HPDE6-E6E7 (cell line): ENCODE measurements around the gene TRIM73.
"Not testable (repeated sequence)": the region's sequence is repeated elsewhere in the genome, so short reads cannot be mapped to it uniquely, and the experiment has no call there.

Experiments
- DNase-seq: peaks from one replicate; pipeline ENCODE4 v3.0.0; 2011; ENCODE audit warnings: missing footprints; ENCODE audit errors: extremely low spot score

Gene TRIM73

GRCh38 chr7:75395329-75395728 lies at the start of gene TRIM73:
Gene TRIM73 (plus strand): TSS chr7:75395629. CDS start chr7:75398934, 3,305 bp downstream.
- DNase-seq, result not testable (repeated sequence)

GRCh38 chr7:75358671-75359541 lies 36.5 kb upstream of the TRIM73 start:
- not testable (repeated sequence) for DNase-seq

DNA sequence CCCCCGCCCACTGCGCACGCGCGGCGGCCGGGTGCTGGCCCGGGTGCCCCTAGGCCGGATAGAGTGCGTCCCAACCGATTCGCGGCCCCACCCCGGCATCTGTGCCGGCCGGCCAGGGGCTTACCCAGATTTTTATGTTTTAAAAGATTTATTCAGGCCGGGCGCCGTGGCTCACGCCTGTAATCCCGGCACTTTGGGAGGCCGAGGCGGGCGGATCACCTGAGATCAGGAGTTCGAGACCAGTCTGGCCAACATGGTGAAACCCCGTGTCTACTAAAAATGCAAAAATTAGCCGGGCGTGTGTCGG lies 35.9 kb upstream of the TRIM73 start:
- not testable (repeated sequence) for DNase-seq

DNA sequence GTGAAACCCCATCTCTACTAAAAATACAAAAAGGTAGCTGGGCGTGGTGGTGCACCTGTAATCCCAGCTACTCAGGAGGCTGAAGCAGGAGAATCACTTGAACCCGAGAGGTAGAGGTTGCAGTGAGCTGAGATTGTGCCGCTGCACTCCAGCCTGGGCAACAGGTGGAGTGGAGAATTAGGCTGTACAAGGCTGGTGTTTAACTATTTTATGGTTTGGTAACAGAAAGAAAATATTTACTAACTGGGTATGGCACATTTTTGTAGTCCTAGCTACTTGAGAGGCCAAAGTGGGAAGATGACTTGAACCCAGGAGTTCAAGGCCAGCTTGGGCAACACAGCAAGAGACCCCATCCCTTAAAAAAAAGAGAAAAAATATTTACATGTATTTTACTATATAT lies 31.4 kb upstream of the TRIM73 start:
- not testable (repeated sequence) for DNase-seq

DNA sequence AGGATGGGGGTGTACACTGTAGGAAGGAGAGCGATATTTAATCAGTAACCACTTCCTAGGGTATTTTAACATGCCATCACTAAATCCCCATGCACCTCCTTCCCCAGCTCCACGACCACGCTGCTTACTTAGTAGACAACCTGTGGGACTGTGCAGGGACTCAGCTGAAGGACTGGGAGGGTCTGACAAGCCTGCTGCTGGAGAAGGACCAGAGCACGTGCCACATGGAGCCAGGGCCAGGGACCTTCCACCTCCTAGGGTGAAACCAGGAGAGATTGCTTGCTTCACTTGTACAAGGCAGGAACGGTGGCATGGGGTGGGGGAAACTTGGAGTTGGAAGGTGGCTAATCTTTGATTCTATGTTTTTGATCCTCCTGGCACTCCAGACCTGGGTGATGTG lies 28.8 kb upstream of the TRIM73 start:
- DNase-seq, result not testable (repeated sequence)

- DNase-seq, result not testable (repeated sequence)
Observed at GRCh38 chr7:75367313-75367712, 28.1 kb upstream of the TRIM73 start.

DNA sequence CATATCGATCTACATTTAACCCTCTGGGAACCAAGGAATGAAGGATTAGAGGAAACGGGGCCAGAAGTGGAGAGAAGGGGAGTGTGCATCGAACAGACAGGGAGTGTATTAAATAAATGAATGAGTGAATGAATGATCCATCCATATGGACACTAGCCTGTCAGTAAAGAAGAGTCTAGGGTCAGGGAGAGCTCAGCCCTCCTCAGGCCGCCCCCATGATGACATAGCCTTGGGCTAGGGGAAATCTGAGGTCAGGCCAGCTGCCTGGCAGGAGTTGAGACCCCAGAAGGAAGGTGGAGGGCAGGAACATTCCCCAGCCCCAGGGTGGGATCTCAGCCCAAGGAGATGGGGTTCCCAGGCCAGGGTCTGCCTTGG lies 21.3 kb upstream of the TRIM73 start:
- DNase-seq, result not testable (repeated sequence)

DNA sequence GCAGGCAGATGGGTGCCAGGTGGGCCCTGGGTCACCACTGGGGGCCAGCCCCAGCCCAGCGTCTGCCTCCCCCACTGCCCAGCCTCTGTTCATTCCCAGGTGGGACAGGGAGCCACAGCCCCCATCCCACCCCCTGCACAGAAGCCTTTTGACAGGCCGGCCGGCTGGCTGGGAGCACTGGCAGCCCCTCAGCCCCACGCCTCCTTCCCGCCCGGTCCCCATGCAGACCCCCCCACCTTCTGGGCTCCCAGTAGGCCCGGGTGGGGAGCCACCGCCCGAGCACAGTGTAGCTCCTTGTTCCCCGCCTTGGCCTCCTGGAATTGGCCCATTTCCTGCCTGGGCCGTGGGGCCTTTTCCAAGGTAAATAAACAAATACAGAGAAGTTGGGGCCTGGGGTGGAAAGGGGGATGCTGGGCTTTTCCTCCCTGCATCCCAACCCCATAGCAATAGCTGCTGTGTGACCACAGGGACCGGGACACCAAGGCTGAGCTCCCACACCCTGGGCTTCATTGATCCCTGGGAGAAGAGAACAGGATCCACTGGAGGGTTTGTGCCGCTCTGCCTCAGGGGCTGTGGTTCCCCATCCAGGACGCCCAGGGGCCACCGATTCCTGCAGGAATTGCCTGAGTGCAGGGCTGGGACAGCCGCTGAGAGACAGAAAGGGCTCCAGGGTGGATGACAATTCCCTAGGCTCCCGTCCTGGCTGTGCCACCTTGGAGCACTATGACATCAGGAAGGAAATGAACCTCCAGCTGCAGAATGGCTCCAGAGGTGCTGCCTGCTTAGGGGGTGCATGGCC lies 20.7 kb upstream of the TRIM73 start:
- DNase-seq, result not testable (repeated sequence)

DNA sequence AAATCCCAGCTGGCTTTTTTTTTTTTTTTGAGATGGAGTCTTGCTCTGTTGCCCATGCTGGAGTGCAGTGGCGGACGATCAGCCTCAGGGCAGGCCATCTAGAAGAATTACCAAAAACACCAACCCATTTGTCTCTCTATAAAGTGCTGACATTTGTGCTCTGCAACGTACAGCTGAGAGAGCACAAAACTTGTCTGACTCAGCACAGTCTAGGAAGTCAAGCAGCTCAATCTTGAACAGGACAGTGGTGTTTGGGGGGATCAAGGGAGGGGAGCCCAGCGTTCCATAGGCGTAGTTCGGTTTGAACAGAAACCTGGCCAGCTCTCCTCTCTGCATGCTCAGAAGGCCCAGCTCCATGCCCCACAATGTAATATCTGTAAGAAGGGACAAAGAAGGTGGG lies 2.2 kb upstream of the TRIM73 start:
- not testable (repeated sequence) for DNase-seq

DNA sequence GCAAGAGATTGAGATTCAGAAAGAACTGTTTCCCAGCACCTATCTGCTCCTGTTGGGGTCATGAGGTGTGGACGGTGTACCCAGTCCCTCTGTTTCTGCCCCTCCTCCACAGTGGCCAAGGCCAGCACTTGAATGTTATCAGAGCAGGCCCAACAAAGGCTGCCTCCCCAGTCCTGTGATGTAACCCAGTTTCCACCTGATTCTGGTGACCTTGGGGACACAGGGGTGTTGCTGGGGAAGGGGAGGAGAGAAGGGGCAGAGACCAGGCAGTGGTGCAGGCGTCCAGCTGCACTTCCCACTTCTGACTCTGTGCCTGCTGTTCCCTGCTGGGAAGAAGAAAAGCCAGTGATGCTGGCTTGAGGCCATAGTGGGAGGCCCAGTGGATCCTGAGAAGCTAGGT lies 2.4 kb downstream of the TRIM73 start:
- not testable (repeated sequence) for DNase-seq

- DNase-seq, result not testable (repeated sequence)
Observed at GRCh38 chr7:75398771-75399700, 3.6 kb downstream of the TRIM73 start.

- DNase-seq, result not testable (repeated sequence)
Observed at GRCh38 chr7:75400575-75400974, 5.1 kb downstream of the TRIM73 start.

- not testable (repeated sequence) for DNase-seq
Observed at GRCh38 chr7:75403455-75404443, 8.3 kb downstream of the TRIM73 start.

GRCh38 chr7:75404663-75405062 lies 9.2 kb downstream of the TRIM73 start:
- not testable (repeated sequence) for DNase-seq

- not testable (repeated sequence) for DNase-seq
Observed at GRCh38 chr7:75409880-75410822, 14.7 kb downstream of the TRIM73 start.

GRCh38 chr7:75410823-75411173 lies 15.4 kb downstream of the TRIM73 start:
- not testable (repeated sequence) for DNase-seq

DNA sequence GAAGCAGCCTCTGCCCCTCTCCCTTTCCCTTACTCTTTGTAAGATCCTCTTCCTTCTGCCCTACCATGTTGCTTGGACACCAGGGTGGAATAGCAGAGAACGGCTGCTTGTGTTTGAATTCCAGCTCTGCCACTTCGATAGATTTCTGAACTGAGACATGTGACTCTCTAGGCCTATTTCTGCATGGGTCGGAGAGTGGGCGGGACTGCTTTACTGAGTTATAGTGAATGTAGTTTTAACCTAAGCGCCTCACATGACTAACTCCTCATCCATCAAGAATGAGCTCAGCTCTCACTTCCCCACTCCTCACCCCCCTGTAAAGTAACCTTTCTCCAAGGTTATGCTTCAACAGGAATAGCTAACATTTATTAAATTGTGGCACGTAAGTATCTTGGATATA lies 18.8 kb downstream of the TRIM73 start:
- not testable (repeated sequence) for DNase-seq

GRCh38 chr7:75414708-75415427 lies 19.4 kb downstream of the TRIM73 start:
- DNase-seq, result not testable (repeated sequence)

GRCh38 chr7:75415428-75415817 lies 20.0 kb downstream of the TRIM73 start:
- DNase-seq, result not testable (repeated sequence)
